ENCODE results near the gene UBLCP1.

GRCh38 chr5:159230657-159231056 lies 32.4 kb upstream of the UBLCP1 start:
- TF ChIP-seq CTCF (CRISPR knock-in tag; IDR thresholded peaks at IDR 0.05): no peak
- no peak for TF ChIP-seq LBX2 (CRISPR knock-in tag; IDR thresholded peaks at IDR 0.05; ENCODE audit: borderline replicate concordance)
- TF ChIP-seq CCAR2 (optimal IDR thresholded peaks at IDR 0.05; ENCODE audit: low read depth, low read length): no peak
- no peak for TF ChIP-seq MYC (CRISPR knock-in tag; IDR thresholded peaks at IDR 0.05; ENCODE audit: borderline replicate concordance)
